Colonic mucosa (tissue), 4 donors: ENCODE measurements around the gene AREG. TPM values are rescaled to one million over a fixed set of nuclear protein-coding genes. Genes with fewer than 3 reads are reported as not detected.

ENCODE experiments used
- DNase-seq: peaks from one replicate; pipeline ENCODE4 v3.0.0-alpha.2; 2020
- H3K27ac ChIP-seq: fragments of 200-600 bp; one replicate; pipeline ENCODE4 v1.8.0; 2021
- H3K27me3 ChIP-seq: fragments of 200-600 bp; one replicate; pipeline ENCODE4 v1.8.0; 2021
- H3K36me3 ChIP-seq: fragments of 200-600 bp; one replicate; pipeline ENCODE4 v1.8.0; 2021
- H3K4me1 ChIP-seq: fragments of 200-600 bp; one replicate; pipeline ENCODE4 v1.8.0; 2021; ENCODE audit warnings: mild to moderate bottlenecking
- H3K4me3 ChIP-seq: fragments of 200-600 bp; one replicate; pipeline ENCODE4 v1.8.0; 2021
- H3K9ac ChIP-seq, 2 donors: one replicate each; pipeline ENCODE4 v1.7.0; 2013; ENCODE audit warnings: control low read depth in 2 of 2, low read depth in 2 of 2, low read length in 2 of 2
- H3K9me3 ChIP-seq: fragments of 200-600 bp; one replicate; pipeline ENCODE4 v1.8.0; 2021
- CTCF ChIP-seq: fragments of 200-600 bp; IDR thresholded peaks from one replicate; pipeline ENCODE4 v1.8.0; 2022; ENCODE audit warnings: antibody characterized with exemption, mild to moderate bottlenecking
- intact Hi-C: fragments of 100-400 bp; cut with DNase I; formaldehyde crosslinking; loops from one replicate; pipeline ENCODE4 v1.14.1; 2022
- total RNA-seq, 2 donors: library from RNA; stranded (reverse); fragmentation: NEBNext Ultra II Directional in 1 of 2; extraction: Animal tissue kit (Norgen Biotek cat#: 25700) in 1 of 2; gene quantifications; one replicate each; pipeline ENCODE4 v1.2.1, GENCODE V29; 2021
- donor health status: healthy.
- donor health status: DM: no; HTN: no; CAD: no.
- donor health status: DM: no; HTN: no; CAD: no.

Gene AREG
- total RNA-seq, 2 donors from 2014 or later: 13.4 to 21.7 TPM

- Histone ChIP-seq H3K27ac (no peak overlapping the region), H3K9ac (no peak overlapping the region), H3K27me3 (no peaks in the 10 kb centered on the region), H3K9me3 (no peaks in the 10 kb centered on the region), H3K4me1 (no peaks in the 10 kb centered on the region), H3K36me3 (no peaks in the 10 kb centered on the region), H3K4me3 (no peak overlapping the region)
- no peak for TF ChIP-seq CTCF
- intact Hi-C loops: no loop called here
- DNase-seq: no peak
Observed at GRCh38 chr4:74402692-74403456, 42.1 kb upstream of the AREG start.

DNA sequence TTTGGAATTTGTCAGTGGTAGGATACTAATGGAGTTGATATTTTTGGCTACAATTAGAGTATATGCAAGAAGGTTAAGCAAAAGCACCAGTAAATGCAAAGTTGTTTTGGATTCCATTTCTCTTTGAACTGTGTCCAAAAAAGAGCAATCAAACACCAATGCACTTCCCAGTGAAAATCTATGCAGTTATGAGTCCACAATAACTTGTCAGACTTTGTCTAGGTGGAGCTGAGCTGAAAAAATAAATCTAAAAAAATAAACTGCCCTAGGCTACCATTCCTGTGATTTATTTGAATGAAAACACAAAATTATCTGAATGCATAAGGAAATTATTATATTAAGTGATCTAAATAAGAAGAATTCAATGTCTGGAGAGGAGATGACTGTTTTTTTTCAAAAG is 37.0 kb upstream of the AREG start:
- TF ChIP-seq CTCF: no peak
- no peak overlapping the region for H3K9ac ChIP-seq
- intact Hi-C loops: no loop called here

DNA sequence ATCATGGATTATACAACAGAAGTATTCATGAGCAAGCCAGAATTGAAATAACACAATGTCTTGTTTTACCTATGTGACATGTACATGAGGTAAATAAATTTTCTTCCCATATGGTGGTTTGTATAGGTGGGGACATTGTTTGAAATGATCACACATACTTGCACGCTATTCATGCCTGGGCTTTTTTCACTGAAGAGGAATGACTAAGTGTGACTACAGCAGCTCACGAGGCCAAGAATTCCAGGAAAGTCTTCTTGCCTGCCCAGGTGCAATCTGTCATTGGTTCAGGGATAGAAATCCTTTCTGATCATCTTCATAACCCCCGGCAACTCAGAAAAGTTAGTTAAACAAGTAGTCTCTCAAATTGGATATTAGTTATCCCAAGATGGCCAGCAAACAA is 36.3 kb upstream of the AREG start:
- Histone ChIP-seq H3K9me3 (no peaks in the 10 kb centered on the region), H3K36me3 (no peaks in the 10 kb centered on the region), H3K27me3 (no peaks in the 10 kb centered on the region), H3K4me1 (no peaks in the 10 kb centered on the region), H3K9ac (no peak overlapping the region), H3K4me3 (no peak overlapping the region), H3K27ac (no peak overlapping the region)
- no peak for TF ChIP-seq CTCF
- DNase-seq: no peak
- intact Hi-C loops: no loop called here

More for the DNA sequence above, 37.0 kb upstream of the AREG start:
- DNase-seq: no peak
- Histone ChIP-seq H3K27me3 (no peaks in the 10 kb centered on the region), H3K27ac (no peak overlapping the region), H3K36me3 (no peaks in the 10 kb centered on the region), H3K9me3 (no peaks in the 10 kb centered on the region), H3K4me3 (no peak overlapping the region), H3K4me1 (no peaks in the 10 kb centered on the region)

- TF ChIP-seq CTCF: no peak
- Histone ChIP-seq H3K27ac (no peak overlapping the region), H3K9ac (no peak overlapping the region), H3K27me3 (no peaks in the 10 kb centered on the region), H3K4me3 (no peak overlapping the region), H3K36me3 (no peaks in the 10 kb centered on the region), H3K9me3 (no peaks in the 10 kb centered on the region), H3K4me1 (no peaks in the 10 kb centered on the region)
- no peak for DNase-seq
- intact Hi-C loops: no loop called here
Observed at GRCh38 chr4:74410272-74410671, 34.7 kb upstream of the AREG start.

DNA sequence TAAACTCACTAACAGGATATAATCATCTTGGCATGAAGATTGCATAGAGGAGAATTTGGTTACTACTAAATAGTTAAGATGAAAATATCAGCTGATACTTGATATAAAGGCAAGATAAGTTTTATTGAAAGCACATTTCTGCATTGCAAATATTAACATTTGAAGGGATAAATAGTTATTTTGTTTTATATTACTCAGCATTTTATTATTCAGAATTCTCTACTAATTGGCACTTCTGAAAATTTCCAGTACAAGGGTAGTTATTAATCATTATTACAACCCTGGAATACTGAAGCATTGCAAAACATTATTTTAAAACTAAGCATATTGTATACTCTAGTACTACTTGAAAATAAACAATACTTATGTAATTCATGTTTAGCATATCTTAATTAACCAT is 32.7 kb upstream of the AREG start:
- DNase-seq: no peak
- no peaks in the 10 kb centered on the region for H3K4me1 ChIP-seq
- no peak for TF ChIP-seq CTCF
- H3K27me3 ChIP-seq: no peaks in the 10 kb centered on the region
- H3K4me3 ChIP-seq: no peak overlapping the region
- no peak overlapping the region for H3K9ac ChIP-seq
- no peaks in the 10 kb centered on the region for H3K9me3 ChIP-seq
- no peaks in the 10 kb centered on the region for H3K36me3 ChIP-seq
- intact Hi-C loops: no loop called here
- H3K27ac ChIP-seq: no peak overlapping the region
